HG03457 (cell line): ENCODE measurements around the gene KANTR.
"Not testable (repeated sequence)": the region's sequence is repeated elsewhere in the genome, so short reads cannot be mapped to it uniquely, and the experiment has no call there.

Experiments
- ATAC-seq: cut with Tn5 transposase; IDR thresholded peaks from one replicate; pipeline ENCODE4 v1.9.1; 2021; ENCODE audit warnings: moderate number of reproducible peaks; ENCODE audit not compliant: unreplicated experiment

Gene KANTR

DNA sequence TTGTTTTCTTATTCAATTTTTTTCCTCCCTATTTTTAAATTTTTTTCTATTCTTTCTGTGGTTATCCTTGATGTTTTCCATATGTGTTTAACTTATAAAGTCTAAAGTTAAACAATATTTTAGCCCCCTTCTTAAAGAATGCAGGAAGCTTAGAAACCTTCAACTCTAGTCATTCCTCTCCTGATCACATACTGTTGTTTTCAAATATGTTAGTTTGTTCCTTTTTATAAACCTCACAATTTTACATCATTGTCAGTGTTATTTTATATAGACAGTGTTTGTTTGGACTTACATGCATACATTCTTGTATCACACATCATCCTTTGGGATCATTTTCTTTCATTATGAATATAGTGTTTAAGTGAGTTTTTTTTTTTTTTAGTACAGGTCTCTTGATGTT is 31.6 kb downstream of the KANTR start:
- no peak for ATAC-seq

GRCh38 chrX:53126377-53126776 is 32.4 kb downstream of the KANTR start:
- ATAC-seq = no peak

DNA sequence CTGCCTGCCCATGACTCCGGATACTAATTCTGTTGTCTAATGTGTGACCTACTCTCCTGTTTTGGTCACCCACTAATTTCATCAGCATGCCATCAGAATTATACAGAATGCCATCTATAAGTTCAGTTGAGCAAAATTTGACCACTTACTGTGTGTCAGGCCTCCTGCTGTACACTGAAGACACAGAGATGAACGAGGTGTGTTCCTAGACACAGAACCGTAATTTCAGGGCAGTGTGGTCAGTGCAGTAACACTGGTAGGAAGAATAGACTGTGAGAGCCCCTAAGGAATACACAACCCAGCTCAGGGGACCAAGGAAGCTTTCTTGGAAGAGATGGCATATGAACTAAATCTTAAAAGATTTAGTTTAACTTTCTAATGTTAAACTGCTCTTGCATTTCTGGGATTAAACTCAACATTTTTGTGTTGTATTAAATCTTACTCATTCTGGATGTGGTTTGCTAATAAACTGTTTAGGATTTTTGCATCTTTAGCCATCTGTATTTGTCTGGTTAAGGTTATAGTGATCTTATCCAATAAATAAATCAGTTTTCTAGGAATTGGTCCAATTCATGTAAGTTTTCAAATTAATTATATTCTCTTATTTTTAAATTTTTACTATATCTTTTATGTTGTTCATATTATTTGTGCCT is 34.3 kb downstream of the KANTR start:
- ATAC-seq = no peak

DNA sequence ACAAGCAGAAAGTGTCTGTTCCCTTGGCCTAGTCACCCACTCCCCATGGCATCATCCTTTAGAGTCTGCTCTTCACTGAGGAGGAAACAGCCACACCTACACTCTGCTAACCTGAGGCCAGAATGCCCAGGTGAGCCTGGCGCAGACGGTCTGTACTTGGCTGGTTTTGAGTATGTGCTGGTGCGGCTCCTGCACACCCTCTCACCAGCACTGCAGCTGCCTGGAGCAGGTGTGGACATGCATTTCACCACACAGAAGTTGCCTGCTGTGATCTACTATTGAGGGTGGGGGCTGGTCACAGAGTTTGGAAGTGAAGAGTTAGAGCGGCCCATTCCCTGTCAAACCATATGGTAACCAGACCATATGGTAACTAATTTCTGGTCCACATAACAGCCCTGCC is 39.5 kb downstream of the KANTR start:
- no peak for ATAC-seq

DNA sequence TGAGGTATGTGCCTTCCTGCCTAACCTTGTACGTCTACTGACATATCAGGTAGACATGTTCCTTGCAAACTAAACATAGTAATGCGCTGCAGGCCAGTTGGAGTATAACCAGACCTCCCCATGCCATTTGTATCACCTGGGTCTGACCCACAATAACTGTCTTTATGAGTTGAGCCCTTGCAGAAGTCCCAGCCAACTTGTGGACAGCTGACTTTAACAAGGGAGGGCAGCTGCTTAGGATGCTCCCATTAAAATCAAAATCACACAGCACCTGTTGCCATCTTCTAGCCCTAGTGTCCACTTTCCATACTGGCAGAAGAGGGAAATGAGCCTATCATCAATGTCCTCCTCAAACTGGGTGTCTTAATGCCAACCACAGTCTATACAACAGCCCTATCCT is 41.6 kb downstream of the KANTR start:
- no peak for ATAC-seq

DNA sequence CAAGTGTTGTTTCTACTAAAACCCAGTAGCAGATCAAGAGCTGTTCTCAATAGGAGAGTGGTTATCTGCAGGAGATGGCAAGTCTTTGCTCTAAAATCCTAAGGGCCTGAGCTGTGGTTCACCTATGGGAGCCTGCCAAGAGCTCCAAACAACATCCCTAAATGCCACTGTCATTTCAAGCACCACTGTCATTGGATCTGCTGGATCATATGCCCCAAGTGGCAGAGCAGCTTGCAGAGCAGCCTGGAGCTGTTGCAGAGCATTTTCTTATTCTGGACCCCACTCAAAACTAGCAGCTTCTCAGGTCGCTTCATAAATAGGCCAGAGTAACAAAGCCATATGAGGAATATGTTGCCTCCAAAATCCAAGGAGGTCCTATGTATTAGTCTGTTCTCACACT is 59.6 kb downstream of the KANTR start:
- no peak for ATAC-seq

GRCh38 chrX:53155512-53156206 is 61.7 kb downstream of the KANTR start:
- no peak for ATAC-seq

GRCh38 chrX:53156207-53156596 is 62.3 kb downstream of the KANTR start:
- ATAC-seq = no peak

DNA sequence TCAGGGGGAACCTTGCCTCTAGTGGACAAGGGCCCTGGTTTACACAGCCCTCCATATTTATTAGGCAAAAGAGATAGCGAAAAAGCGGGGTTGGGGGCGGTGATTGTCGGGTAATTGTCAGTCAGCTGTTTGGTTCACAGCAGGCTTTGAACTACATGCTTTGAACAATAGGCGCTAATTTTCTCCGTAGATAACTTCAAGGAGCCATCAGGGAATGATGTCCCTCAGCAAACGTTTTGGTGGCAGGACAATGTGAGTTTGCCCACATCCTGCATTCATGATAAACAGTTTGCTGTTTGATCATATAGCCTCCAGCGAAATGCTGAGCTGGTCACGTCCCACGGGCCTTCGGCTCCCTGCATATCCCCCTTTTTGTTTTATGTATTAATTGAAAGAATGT is 65.2 kb downstream of the KANTR start:
- no peak for ATAC-seq

GRCh38 chrX:53160297-53160983 is 66.5 kb downstream of the KANTR start:
- no peak for ATAC-seq

DNA sequence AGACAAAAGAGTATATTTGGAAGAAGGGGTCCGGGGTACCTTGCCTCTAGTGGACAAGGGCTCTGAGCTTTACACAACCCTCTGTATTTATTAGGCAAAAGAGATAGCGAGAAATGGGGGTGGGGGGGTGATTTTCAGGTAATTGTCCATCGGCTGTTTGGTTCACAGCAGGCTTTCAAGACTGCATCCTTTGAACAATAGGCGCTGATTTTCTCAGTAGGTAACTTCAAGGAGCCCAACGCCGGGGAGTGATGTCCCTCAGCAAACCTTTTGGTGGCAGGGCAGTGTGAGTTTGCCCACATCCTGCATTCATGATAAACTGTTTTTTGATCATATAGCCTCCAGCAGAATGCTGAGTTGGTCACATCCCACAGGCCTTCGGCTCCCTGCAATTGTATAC is 69.5 kb downstream of the KANTR start:
- no peak for ATAC-seq

DNA sequence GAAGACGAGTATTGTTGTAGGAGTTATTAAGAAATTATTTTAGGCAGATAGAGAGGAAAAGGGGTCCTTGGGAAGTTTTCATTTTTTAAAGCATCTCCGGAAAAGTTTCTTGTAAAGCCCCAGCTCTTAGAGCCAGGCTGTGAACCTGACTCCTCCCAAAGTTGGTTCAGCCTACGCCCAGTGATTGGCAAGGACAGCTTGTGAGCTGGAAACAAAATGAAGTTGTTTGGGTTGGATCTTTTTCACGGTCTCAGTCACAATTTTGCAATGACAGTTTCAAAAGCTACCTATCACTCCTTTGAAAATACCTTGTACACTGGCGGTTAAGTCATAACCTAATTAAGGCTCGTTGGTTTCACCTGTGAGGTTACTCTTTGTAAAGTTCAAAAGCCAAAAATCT is 70.6 kb downstream of the KANTR start:
- not testable (repeated sequence) for ATAC-seq

DNA sequence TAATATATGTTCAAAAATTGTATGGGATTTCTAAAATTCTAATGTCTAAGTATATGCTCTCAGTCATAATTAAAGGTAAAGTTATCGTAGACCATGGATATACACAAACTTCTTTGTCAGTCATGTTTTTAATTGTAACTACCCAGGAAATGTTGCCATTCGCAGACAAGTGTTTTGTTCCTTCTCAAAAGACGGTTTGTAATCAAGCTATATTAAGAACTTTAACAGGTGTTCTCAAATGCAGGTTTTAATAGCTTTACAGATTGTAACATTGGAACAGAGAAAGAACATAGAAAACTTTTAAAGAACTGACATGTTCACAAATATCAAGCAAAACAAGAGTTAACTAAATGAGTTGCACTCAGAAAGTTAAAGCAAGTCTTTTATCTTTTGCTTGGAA is 72.2 kb downstream of the KANTR start:
- ATAC-seq = no peak

GRCh38 chrX:53171356-53171755 is 77.4 kb downstream of the KANTR start:
- no peak for ATAC-seq
